K562 (cell line): Measurements from ENCODE around the gene FAM78A. TPM values are rescaled to one million over a fixed set of nuclear protein-coding genes. Genes with fewer than 3 reads are reported as not detected.

Experiments used
- ARHGAP35 ChIP-seq: fragments of 450-650 bp; IDR thresholded peaks from 2 replicates; pipeline ENCODE4 v1.6.1; 2018; ENCODE audit not compliant: partially characterized antibody
- CCAR2 ChIP-seq: fragments of 200-400 bp; formaldehyde crosslinking; IDR thresholded peaks from 2 replicates; pipeline ENCODE4 v1.6.1; 2017; ENCODE audit warnings: mild to moderate bottlenecking, low read depth, low read length
- CEBPG ChIP-seq, 3 experiments: fragments of 200-800 bp in 1 of 3; sonication (Bioruptor generic) in 1 of 3; sonication (generic) in 1 of 3; formaldehyde crosslinking in 1 of 3; IDR thresholded peaks in 2 of 3; conservative IDR thresholded peaks in 1 of 3; 2 replicates each; pipeline versions ENCODE4 v1.6.1 to v1.8.0; 2016 to 2022; ENCODE audit warnings: missing compliant biosample characterization in 2 of 3, missing genetic modification characterization in 2 of 3, mild to moderate bottlenecking in 1 of 3, missing genetic modification reagents in 1 of 3
- CHD2 ChIP-seq: IDR thresholded peaks from 2 replicates; pipeline ENCODE4 v1.6.1; 2011; ENCODE audit warnings: low read depth, low read length
- CTBP1 ChIP-seq: fragments of 450-650 bp; IDR thresholded peaks from 2 replicates; pipeline ENCODE4 v1.6.1; 2016; ENCODE audit warnings: borderline replicate concordance
- ETV1 ChIP-seq: fragments of 450-650 bp; conservative IDR thresholded peaks from 2 replicates; pipeline ENCODE4 v1.6.1; 2016; ENCODE audit warnings: missing genetic modification characterization, control low read depth, low read depth, missing compliant biosample characterization
- GABPB2 ChIP-seq: fragments of 250-450 bp; sonication (Bioruptor Pico); conservative IDR thresholded peaks from 2 replicates; pipeline ENCODE4 v1.5.1; 2021; ENCODE audit warnings: mild to moderate bottlenecking
- HIVEP1 ChIP-seq: fragments of 250-450 bp; sonication (Bioruptor Pico); IDR thresholded peaks from 2 replicates; pipeline ENCODE4 v1.4.0; 2020; ENCODE audit warnings: mild to moderate bottlenecking
- NFYB ChIP-seq: IDR thresholded peaks from 2 replicates; pipeline ENCODE4 v1.6.1; 2011; ENCODE audit warnings: mild to moderate bottlenecking, moderate library complexity; ENCODE audit not compliant: insufficient read length; ENCODE audit errors: extremely low read depth
- TAF1 ChIP-seq: IDR thresholded peaks from 2 replicates; pipeline ENCODE4 v1.6.1; 2011; ENCODE audit warnings: mild to moderate bottlenecking, low read length, moderate library complexity; ENCODE audit not compliant: insufficient read depth, control insufficient read depth, severe bottlenecking; ENCODE audit errors: extremely low read depth
- TAL1 ChIP-seq: fragments of 450-650 bp; IDR thresholded peaks from 2 replicates; pipeline ENCODE4 v1.6.1; 2016; ENCODE audit warnings: mild to moderate bottlenecking
- TRIM24 ChIP-seq, 2 experiments: fragments of 450-650 bp; IDR thresholded peaks; 2 replicates each; pipeline ENCODE4 v1.6.1; 2016
- ZFP36 ChIP-seq: fragments of 150-350 bp; IDR thresholded peaks from 2 replicates; pipeline ENCODE4 v1.6.1; 2018; ENCODE audit warnings: low read length, low read depth; ENCODE audit not compliant: partially characterized antibody
- ZNF589 ChIP-seq: fragments of 200-800 bp; sonication (Bioruptor generic); IDR thresholded peaks from 2 replicates; pipeline ENCODE4 v1.6.1; 2016; ENCODE audit warnings: low read depth, missing genetic modification characterization, missing compliant biosample characterization
- ZNF79 ChIP-seq: fragments of 250-450 bp; sonication (Bioruptor Pico); IDR thresholded peaks from 2 replicates; pipeline ENCODE4 v1.4.0; 2020; ENCODE audit warnings: low read depth, mild to moderate bottlenecking, moderate library complexity
- polyA plus RNA-seq, 8 experiments: library from polyadenylated mRNA; depleted of rRNA in 4 of 8; stranded (reverse) in 5 of 8; unstranded in 3 of 8; fragments of >200 nt; fragmentation: Nextera tagmentation in 2 of 8; fragmentation: Illumina TruSeq in 1 of 8; extraction: Ambion mirVana in 2 of 8; extraction: Trizol in 1 of 8; gene quantifications; 2 replicates each; pipeline versions ENCODE4 v1.2.1 to v1.2.3, GENCODE V29; 2011 to 2014; ENCODE audit warnings: inconsistent platforms in 1 of 8, missing spikeins in 1 of 8
- total RNA-seq, 7 experiments: library from RNA; depleted of rRNA in 6 of 7; stranded (reverse); fragments of >200 nt in 6 of 7; fragmentation: Illumina TruSeq in 2 of 7; extraction: Trizol in 2 of 7; gene quantifications; 2 replicates each; pipeline versions ENCODE4 v1.2.1 to v1.2.3, GENCODE V29; 2011 to 2021; ENCODE audit warnings: low replicate concordance in 1 of 7
- TF ChIP-seq, protein P1 (sequence below): fragments of 250-450 bp; sonication (Bioruptor Pico); IDR thresholded peaks from 2 replicates; pipeline ENCODE4 v1.5.0; 2021; ENCODE audit warnings: mild to moderate bottlenecking, moderate library complexity
- TF ChIP-seq, protein P2 (sequence below), 2 experiments: fragments of 450-650 bp; IDR thresholded peaks; 2 replicates each; pipeline ENCODE4 v1.6.1; 2018; ENCODE audit warnings: mild to moderate bottlenecking in 2 of 2, low read depth in 1 of 2; ENCODE audit not compliant: partially characterized antibody in 2 of 2
- TF ChIP-seq, protein P3 (sequence below): fragments of 250-450 bp; sonication (Bioruptor Pico); IDR thresholded peaks from 2 replicates; pipeline ENCODE4 v1.5.0; 2021; ENCODE audit warnings: mild to moderate bottlenecking, borderline replicate concordance

Gene FAM78A
- total and polyA plus RNA-seq, 9 of the 15 experiments (the other 6 are each of a cell fraction or from before 2014, with no cell fraction given): 0.56 to 103 (median 55.2) TPM

DNA sequence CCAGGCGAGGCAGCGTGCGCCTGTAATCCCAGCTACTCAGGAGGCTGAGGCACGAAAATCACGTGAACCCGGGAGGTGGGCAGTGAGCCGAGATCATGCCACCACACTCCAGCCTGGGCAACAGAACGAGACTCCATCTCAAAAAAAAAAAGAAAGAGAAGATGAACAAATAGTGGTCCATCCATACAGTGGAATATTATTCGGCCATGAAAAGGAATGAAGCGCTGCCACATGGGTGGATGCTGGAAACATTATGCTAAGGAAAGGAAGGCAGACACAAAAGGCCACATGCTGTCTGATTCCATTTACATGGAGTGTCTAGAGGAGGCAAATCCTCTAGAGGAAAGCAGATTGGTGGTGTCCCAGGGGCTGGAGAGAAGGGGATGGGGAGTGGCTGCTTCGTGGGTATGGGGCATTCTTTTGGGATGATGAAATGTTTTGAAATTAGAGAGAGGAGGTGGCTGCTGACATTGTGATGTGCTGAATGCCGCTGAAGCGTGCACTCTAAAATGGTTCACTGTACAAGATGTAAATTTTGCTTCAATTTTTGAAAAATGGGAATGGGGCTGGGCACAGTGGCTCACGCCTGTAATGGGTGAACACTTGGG, 30.2 kb upstream of the FAM78A start (continued):
- TF ChIP-seq, protein P1, sequence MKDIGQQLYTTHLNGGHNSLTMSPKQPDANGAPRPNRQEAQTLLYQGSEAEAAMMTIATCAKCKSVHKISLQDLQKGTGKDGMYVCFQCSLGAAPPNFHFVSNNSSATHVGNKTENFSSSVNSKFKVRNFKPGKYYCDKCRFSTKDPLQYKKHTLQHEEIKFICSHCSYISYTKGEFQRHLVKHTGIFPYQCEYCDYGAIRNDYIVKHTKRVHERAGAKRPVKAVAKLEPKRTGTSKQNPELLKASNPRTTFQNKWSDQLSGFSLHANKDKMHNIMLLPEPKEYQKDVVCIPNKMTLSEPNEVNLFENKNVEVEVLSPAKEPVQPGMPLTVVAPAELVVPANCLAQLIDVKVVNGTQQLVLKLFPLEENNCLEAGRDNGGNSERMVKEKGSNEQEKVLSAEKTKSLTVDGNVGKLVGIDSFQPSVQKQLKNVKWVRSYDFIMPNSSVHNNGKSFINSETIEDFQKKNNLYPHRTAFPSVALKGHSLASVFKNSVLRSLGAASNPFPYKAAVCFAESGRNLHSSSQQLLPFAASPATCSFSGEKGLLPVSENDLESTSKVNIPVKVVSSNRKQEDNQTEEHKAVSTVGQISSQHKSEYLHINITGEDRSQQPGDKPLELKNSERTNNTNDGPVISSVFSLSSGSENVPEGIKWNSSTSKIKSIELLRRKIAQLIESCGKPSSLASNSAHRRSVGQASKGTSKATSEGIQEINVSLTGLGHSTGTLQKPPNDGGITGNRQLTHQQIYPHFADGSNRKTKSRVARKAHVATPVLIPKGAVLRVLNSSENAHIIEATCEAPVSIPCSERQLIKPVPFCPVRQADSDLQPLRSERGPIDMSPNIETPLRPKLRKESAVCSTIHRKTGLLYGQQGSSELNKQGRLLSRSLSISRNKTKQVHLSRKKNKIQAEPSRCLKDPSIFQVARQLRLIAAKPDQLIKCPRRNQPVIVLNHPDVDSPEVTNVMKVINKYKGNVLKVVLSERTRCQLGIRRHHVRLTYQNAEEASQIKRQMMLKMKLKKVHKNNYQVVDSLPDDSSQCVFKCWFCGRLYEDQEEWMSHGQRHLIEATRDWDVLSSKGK (CRISPR knock-in tag): no peak
- no peak for TF ChIP-seq ZNF79
- no peak for TF ChIP-seq ETV1
- TF ChIP-seq ARHGAP35: no peak
- TF ChIP-seq TRIM24 (IDR thresholded peaks at IDR 0.05): peak; percentile 67 to 78; a peak in 2 of 4 replicates
- TF ChIP-seq CHD2: no peak
- TF ChIP-seq ZFP36: no peak
- TF ChIP-seq, protein P2, sequence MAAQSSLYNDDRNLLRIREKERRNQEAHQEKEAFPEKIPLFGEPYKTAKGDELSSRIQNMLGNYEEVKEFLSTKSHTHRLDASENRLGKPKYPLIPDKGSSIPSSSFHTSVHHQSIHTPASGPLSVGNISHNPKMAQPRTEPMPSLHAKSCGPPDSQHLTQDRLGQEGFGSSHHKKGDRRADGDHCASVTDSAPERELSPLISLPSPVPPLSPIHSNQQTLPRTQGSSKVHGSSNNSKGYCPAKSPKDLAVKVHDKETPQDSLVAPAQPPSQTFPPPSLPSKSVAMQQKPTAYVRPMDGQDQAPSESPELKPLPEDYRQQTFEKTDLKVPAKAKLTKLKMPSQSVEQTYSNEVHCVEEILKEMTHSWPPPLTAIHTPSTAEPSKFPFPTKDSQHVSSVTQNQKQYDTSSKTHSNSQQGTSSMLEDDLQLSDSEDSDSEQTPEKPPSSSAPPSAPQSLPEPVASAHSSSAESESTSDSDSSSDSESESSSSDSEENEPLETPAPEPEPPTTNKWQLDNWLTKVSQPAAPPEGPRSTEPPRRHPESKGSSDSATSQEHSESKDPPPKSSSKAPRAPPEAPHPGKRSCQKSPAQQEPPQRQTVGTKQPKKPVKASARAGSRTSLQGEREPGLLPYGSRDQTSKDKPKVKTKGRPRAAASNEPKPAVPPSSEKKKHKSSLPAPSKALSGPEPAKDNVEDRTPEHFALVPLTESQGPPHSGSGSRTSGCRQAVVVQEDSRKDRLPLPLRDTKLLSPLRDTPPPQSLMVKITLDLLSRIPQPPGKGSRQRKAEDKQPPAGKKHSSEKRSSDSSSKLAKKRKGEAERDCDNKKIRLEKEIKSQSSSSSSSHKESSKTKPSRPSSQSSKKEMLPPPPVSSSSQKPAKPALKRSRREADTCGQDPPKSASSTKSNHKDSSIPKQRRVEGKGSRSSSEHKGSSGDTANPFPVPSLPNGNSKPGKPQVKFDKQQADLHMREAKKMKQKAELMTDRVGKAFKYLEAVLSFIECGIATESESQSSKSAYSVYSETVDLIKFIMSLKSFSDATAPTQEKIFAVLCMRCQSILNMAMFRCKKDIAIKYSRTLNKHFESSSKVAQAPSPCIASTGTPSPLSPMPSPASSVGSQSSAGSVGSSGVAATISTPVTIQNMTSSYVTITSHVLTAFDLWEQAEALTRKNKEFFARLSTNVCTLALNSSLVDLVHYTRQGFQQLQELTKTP (IDR thresholded peaks at IDR 0.05; ENCODE audit: low read depth in 1 of 2, partially characterized antibody in 2 of 2): no peak
- TF ChIP-seq GABPB2: no peak
- no peak for TF ChIP-seq TAF1
- TF ChIP-seq ZNF589 (CRISPR knock-in tag): no peak
- TF ChIP-seq NFYB: no peak
- no peak for TF ChIP-seq TAL1
- TF ChIP-seq CEBPG (CRISPR knock-in tag; IDR thresholded peaks at IDR 0.05): no peak
- peak in 1 of 2 experiments; percentile 84; a peak in 2 of 4 replicates for TF ChIP-seq CEBPG (tag; conservative IDR thresholded peaks at IDR 0.05 in 1 of 2, IDR thresholded peaks at IDR 0.05 in 1 of 2)
- no peak for TF ChIP-seq HIVEP1
- TF ChIP-seq, protein P3, sequence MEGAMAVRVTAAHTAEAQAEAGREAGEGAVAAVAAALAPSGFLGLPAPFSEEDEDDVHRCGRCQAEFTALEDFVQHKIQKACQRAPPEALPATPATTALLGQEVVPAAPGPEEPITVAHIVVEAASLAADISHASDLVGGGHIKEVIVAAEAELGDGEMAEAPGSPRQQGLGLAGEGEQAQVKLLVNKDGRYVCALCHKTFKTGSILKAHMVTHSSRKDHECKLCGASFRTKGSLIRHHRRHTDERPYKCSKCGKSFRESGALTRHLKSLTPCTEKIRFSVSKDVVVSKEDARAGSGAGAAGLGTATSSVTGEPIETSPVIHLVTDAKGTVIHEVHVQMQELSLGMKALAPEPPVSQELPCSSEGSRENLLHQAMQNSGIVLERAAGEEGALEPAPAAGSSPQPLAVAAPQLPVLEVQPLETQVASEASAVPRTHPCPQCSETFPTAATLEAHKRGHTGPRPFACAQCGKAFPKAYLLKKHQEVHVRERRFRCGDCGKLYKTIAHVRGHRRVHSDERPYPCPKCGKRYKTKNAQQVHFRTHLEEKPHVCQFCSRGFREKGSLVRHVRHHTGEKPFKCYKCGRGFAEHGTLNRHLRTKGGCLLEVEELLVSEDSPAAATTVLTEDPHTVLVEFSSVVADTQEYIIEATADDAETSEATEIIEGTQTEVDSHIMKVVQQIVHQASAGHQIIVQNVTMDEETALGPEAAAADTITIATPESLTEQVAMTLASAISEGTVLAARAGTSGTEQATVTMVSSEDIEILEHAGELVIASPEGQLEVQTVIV (CRISPR knock-in tag): no peak
- peak; percentile 40; the same call in 1 of the 2 replicates for TF ChIP-seq CTBP1
- no peak for TF ChIP-seq CCAR2
